8988T (cell line): Measurements from ENCODE around the gene AGFG1.
"Not testable (repeated sequence)": the region's sequence is repeated elsewhere in the genome, so short reads cannot be mapped to it uniquely, and the experiment has no call there.

Source experiments
- DNase-seq: peaks from one replicate; pipeline ENCODE4 v3.0.0; 2011

The AGFG1 gene

DNA sequence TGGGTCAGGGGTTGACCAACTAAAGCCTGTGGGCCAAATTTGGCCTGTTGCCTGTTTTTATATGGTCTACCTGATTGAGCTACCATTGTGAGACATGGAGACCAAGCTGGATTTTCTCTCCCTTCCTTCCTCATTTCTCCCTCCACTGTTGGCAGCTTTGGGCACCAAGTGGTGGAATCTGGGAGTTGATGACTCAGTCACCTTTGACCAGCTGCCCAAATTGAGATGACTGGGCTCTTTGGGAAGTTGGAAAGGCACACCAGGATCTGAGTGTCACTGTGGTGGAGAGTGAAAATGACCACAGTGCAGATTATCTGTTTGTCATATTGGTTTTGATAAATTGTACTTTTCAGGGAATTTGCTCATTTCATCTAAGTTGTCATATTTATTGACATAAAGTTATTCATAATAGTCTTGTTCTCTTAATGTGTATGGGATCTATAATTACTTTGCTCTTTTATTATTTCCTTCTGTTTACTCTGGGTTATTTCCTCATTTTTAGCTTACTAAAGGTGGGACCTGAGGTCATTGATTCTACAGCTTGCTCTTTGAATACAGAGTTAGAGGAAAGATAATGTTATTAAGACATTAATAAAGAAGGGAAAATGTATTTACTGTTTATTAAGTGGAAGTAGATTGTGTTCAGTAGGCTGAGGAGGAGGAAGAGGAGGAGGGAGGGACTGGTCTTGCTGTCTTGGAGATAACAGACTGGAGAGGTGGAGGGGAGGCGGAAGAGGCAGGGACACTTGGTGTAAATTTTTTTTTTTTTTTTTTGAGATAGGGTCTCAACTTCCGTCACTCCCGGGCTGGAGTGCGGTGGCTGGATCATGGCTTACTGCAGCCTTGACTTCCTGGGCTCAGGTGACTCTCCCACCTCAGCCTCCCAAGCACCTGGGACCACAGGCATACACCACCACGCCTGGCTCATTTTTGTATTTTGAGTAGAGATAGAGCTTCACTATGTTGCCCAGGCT is 31.8 kb downstream of the AGFG1 start:
- no peak for DNase-seq

- no peak for DNase-seq
Measured at GRCh38 chr2:227504700-227505099, 32.7 kb downstream of the AGFG1 start.

GRCh38 chr2:227506456-227506855 is 34.5 kb downstream of the AGFG1 start:
- no peak for DNase-seq

DNA sequence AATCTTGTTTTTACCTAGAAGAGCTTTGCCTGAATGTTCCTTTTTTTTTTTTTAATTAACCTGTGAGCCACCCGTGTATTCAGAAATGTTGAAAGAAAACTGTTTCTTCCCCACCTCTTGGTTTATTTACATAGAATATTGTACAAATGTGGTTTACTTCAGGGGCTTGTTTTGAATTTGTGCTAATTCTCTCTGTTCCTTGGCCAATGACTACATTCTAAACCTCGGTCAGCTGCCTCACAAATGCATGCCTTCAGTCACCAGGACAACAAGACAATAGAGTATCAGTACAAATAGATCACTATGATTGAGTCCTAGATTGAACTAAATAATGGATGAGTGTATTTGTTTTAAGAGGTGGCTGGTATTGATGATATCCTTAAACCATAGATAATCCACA is 36.0 kb downstream of the AGFG1 start:
- no peak for DNase-seq

- no peak for DNase-seq
Measured at GRCh38 chr2:227509076-227509475, 37.1 kb downstream of the AGFG1 start.

- no peak for DNase-seq
Measured at GRCh38 chr2:227509824-227510619, 38.1 kb downstream of the AGFG1 start.

- no peak for DNase-seq
Measured at GRCh38 chr2:227510620-227510958, 38.6 kb downstream of the AGFG1 start.

GRCh38 chr2:227511239-227511930 is 39.4 kb downstream of the AGFG1 start:
- no peak for DNase-seq

- DNase-seq = no peak
Measured at GRCh38 chr2:227511955-227512354, 40.0 kb downstream of the AGFG1 start.

GRCh38 chr2:227513113-227513512 is 41.2 kb downstream of the AGFG1 start:
- no peak for DNase-seq

GRCh38 chr2:227515742-227516141 is 43.8 kb downstream of the AGFG1 start:
- DNase-seq = no peak

DNA sequence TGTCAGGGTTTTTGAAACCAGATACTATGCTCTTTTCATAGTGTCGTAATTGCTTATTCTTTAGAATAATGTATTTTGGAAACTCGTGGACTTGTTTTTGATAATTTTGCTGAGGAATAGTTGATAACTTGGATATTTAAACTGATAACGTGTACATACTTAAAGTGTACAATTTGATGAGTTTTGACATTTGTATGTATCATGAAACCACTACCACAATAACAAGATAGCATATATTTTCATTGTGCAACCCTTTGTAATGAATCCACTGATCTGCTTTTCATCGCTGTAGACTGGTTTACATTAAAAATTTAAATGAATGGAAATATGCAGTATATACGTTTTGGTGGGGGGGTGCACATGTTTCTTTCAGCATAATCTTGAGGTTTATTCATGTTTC is 45.8 kb downstream of the AGFG1 start:
- no peak for DNase-seq

DNA sequence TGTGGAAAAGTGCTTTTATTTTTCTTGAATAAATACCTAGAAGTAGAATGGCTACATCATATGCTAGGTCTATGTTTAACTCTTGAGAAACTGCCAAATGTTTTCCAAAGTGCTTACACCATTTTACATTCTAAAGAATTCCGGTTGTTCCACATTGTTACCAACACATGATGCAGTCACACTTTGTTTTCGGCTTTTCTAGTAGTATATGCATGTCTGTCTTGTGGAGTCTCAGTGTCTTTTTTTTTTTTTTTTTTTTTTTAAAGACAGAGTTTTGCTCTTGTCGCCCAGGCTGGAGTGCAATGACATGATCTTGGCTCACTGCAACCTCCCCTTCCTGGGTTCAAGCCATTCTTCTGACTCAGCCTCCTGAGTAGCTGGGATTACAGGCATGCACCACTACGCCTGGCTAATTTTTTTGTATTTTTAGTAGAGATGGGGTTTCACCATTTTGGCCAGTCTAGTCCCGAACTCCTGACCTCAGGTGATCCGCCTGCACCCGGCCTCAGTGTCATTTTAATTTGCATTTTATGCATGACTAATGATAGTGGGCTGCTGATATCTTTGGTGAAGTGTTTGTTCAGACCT is 46.4 kb downstream of the AGFG1 start:
- not testable (repeated sequence) for DNase-seq

- not testable (repeated sequence) for DNase-seq
Measured at GRCh38 chr2:227521178-227521577, 49.2 kb downstream of the AGFG1 start.

- no peak for DNase-seq
Measured at GRCh38 chr2:227524665-227525064, 52.7 kb downstream of the AGFG1 start.

DNA sequence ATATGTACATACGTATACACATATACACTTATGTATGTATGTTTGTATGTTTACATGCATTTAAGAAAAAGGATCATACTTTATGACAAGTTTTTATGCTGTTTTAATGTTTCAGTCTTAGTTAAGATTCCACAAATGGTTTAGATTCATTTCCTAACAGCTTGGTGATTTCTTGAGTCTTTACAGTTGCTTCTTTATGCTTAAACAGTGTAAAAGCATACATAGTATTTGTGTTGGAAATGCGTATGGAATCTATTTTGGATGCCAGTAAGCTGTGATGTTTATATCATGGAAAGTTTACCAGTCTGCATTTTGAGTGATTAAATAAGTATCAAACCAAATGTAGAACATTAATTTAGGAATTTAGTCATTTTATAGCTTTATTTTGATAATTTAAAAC is 55.4 kb downstream of the AGFG1 start:
- no peak for DNase-seq

DNA sequence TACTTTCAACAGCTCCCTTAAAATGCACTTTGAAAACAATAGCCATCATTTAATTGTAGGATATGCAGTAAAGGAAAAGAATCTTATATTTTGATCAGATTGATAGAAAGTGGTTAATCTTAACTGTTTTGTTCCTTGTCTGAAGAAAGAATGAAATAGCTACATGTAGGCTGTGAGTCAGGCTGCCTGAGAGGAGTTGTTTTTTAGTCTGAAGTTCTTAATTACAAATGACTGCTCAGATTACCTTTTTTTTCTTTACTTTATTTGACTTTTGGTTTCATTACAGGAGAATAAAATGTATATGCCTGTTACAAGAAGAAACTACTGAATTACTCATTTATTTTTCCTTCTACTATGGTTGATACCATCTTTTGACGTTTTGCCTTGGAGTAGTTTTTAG is 56.8 kb downstream of the AGFG1 start:
- DNase-seq = no peak

GRCh38 chr2:227529871-227530270 is 57.9 kb downstream of the AGFG1 start:
- no peak for DNase-seq

- no peak for DNase-seq
Measured at GRCh38 chr2:227534714-227535113, 62.8 kb downstream of the AGFG1 start.

- DNase-seq = no peak
Measured at GRCh38 chr2:227536445-227536844, 64.5 kb downstream of the AGFG1 start.

DNA sequence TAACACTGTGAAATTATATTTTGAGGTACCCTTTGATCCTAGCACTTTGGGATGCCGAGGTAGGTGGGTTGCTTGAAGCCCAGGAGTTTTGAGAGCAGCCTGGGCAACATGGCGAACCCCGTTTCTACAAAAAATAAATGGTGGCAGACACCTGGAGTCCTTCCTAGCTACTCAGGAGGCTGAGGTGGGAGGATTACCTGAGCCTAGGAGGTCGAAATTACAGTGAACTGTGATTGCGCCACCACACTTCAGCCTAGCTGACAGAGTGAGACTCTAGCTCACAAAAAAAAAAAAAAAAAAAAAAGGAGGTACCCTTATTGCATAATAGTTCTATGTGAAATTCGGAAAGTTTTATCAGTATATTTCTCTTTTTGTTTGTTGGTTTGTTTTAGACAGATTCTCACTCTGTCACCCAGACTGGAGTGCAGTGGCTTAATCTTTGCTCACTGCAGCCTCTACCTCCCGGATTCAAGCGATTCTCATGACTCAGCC is 67.6 kb downstream of the AGFG1 start:
- DNase-seq = no peak

- not testable (repeated sequence) for DNase-seq
Measured at GRCh38 chr2:227540352-227540751, 68.4 kb downstream of the AGFG1 start.

- DNase-seq = no peak
Measured at GRCh38 chr2:227545990-227546389, 74.0 kb downstream of the AGFG1 start.
